Measurements from ENCODE around the gene PTGER1. TPM values are rescaled to one million over a fixed set of nuclear protein-coding genes. Genes with fewer than 3 reads are reported as not detected.
A peak's percentile ranks its signal among the peaks of the same experiment; 100 is the strongest.

Gene PTGER1, protein sequence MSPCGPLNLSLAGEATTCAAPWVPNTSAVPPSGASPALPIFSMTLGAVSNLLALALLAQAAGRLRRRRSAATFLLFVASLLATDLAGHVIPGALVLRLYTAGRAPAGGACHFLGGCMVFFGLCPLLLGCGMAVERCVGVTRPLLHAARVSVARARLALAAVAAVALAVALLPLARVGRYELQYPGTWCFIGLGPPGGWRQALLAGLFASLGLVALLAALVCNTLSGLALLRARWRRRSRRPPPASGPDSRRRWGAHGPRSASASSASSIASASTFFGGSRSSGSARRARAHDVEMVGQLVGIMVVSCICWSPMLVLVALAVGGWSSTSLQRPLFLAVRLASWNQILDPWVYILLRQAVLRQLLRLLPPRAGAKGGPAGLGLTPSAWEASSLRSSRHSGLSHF
- 9.7 and 18.7 TPM in 2 replicates for total RNA-seq
- polyA plus RNA-seq, result 0.67 and 2.3 TPM in 2 replicates
- polyA plus RNA-seq (2012), result 5.2 and 9.9 TPM in 2 replicates
- 0.52 and 3.4 TPM in 2 replicates for polyA minus RNA-seq (ENCODE audit: low replicate concordance)

DNA sequence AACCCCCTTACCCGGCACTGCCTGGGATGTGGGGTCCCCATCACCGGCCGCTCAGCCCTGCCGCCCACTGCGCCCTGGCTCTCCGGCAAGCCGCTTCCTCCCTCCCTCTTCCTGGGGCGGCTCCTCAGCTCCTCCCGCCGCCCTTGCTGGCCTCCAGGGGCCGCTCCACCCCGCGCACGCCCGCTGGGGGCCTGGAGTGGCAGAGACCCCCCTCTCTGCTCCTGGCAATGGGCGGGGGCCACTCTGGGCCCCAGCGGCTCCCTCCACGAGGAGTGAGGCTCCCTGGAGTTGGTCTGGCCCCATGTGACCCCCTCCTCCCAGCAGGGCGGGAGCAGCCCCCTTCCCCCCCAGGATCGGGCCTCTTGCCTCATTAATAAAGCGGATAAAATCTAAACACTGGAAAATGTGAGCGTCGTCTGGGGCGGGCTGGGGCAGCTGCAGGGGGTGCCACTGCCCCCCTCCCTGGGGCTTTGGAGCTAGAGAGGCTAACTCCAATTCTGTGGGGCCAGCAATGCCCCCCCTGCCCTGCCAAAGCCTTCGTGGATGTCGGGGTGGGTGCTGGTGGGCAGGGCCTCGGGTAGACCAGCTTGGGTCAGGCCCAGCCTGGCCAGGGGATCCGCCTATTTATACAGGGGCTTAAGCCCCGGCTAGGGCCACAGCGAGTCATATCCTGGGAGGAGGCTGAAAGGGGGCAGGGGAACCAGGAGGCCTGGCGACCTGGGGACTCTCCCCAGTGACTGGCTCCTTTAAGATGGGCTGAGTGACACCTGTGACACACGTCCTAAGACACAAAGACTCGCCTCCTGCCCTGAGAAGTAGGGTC, at the start of gene PTGER1:
Gene PTGER1, minus strand, starts transcription at position 104 of the 823 bp plus-strand sequence. CDS start 1,034 bp downstream, outside the sequence.
- Histone ChIP-seq H3K4me1 (ENCODE audit: control insufficient read depth, extremely low read depth, insufficient read depth, low read length) (peaks cover 19% of the 10 kb centered on the region), H3K4me2 (ENCODE audit: extremely low read depth, insufficient read depth, low read length) (peak within 1 kb of the TSS; percentile 86), H3K4me3 (replicated peaks in 1 of 4; ENCODE audit: control extremely low read depth in 1 of 4, insufficient read depth in 1 of 4, low read depth in 3 of 4, low read length in 4 of 4) (peak within 1 kb of the TSS; percentile 37 to 55 (median 46)), H3K27me3 (ENCODE audit: control insufficient read depth, insufficient read depth, low read length) (no peaks in the 10 kb centered on the region), H3K9ac (ENCODE audit: insufficient read depth, low read length) (peak within 1 kb of the TSS; percentile 46), H2AFZ (ENCODE audit: low read length) (no peak within 1 kb of the TSS), H4K20me1 (ENCODE audit: control insufficient read depth, extremely low read depth, insufficient read depth, low read length) (no peaks in the 10 kb centered on the region), H3K9me3 (ENCODE audit: control insufficient read depth, insufficient read depth, low read depth, low read length) (no peaks in the 10 kb centered on the region), H3K36me3 (ENCODE audit: control insufficient read depth, insufficient read depth, low read length) (peaks cover 21% of the 10 kb centered on the region), H3K79me2 (ENCODE audit: control insufficient read depth, insufficient read depth, low read length) (no peaks in the 10 kb centered on the region), H3K27ac (ENCODE audit: insufficient read depth, low read length) (peak within 1 kb of the TSS; percentile 44)
- DNase-seq (ENCODE audit: low read depth in 2 of 2), result peak; percentile 25 to 58
- TF ChIP-seq EZH2 (IDR thresholded peaks at IDR 0.05; ENCODE audit: low read length, missing control alignments) (no peak), CTCF (conservative IDR thresholded peaks at IDR 0.05 in 1 of 2, IDR thresholded peaks at IDR 0.05 in 1 of 2; ENCODE audit: low read depth in 1 of 2, low read length in 2 of 2) (peak; percentile 41 to 46)

DNA sequence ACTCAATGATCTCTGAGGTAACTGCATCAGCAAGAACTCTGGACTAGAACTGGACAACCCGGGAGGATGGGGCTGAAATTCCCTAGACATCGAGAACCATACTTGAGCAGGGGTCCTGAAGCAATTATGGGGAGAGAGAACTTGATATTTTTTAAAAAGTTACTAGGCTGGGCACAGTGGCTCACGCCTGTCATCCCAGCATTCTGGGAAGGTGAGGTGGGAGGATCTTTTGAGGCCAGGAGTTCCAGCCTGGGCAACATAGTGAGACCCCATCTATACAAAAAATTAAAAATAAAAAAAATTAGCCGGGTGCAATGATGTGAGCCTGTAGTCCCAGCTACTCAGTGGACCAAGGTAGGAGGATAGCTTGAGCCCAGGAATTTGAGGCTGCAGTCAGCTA, 45.4 kb upstream of the PTGER1 start:
- H3K36me3 ChIP-seq (ENCODE audit: control insufficient read depth, insufficient read depth, low read length), result peaks cover 9% of the 10 kb centered on the region
- H3K9me3 ChIP-seq (ENCODE audit: control insufficient read depth, insufficient read depth, low read depth, low read length), result no peaks in the 10 kb centered on the region
- TF ChIP-seq EZH2 (IDR thresholded peaks at IDR 0.05; ENCODE audit: low read length, missing control alignments) (no peak), CTCF (conservative IDR thresholded peaks at IDR 0.05 in 1 of 2, IDR thresholded peaks at IDR 0.05 in 1 of 2; ENCODE audit: low read depth in 1 of 2, low read length in 2 of 2) (no peak)
- H3K79me2 ChIP-seq (ENCODE audit: control insufficient read depth, insufficient read depth, low read length), result peaks cover 24% of the 10 kb centered on the region
- no peaks in the 10 kb centered on the region for H4K20me1 ChIP-seq (ENCODE audit: control insufficient read depth, extremely low read depth, insufficient read depth, low read length)
- no peak overlapping the region for H3K4me3 ChIP-seq (replicated peaks in 1 of 4; ENCODE audit: control extremely low read depth in 1 of 4, insufficient read depth in 1 of 4, low read depth in 3 of 4, low read length in 4 of 4)
- peak overlapping the region; percentile 65 for H3K27ac ChIP-seq (ENCODE audit: insufficient read depth, low read length)
- H3K9ac ChIP-seq (ENCODE audit: insufficient read depth, low read length), result no peak overlapping the region
- H3K27me3 ChIP-seq (ENCODE audit: control insufficient read depth, insufficient read depth, low read length), result no peaks in the 10 kb centered on the region
- no peak overlapping the region for H2AFZ ChIP-seq (ENCODE audit: low read length)
- no peak overlapping the region for H3K4me2 ChIP-seq (ENCODE audit: extremely low read depth, insufficient read depth, low read length)
- peaks cover 6% of the 10 kb centered on the region for H3K4me1 ChIP-seq (ENCODE audit: control insufficient read depth, extremely low read depth, insufficient read depth, low read length)
- DNase-seq (ENCODE audit: low read depth in 2 of 2), result no peak

GRCh38 chr19:14519860-14520407, 44.8 kb upstream of the PTGER1 start:
- Histone ChIP-seq H4K20me1 (ENCODE audit: control insufficient read depth, extremely low read depth, insufficient read depth, low read length) (no peaks in the 10 kb centered on the region), H3K36me3 (ENCODE audit: control insufficient read depth, insufficient read depth, low read length) (peaks cover 15% of the 10 kb centered on the region), H3K79me2 (ENCODE audit: control insufficient read depth, insufficient read depth, low read length) (peaks cover 30% of the 10 kb centered on the region), H3K4me1 (ENCODE audit: control insufficient read depth, extremely low read depth, insufficient read depth, low read length) (peaks cover 8% of the 10 kb centered on the region), H3K9me3 (ENCODE audit: control insufficient read depth, insufficient read depth, low read depth, low read length) (no peaks in the 10 kb centered on the region), H3K9ac (ENCODE audit: insufficient read depth, low read length) (no peak overlapping the region), H2AFZ (ENCODE audit: low read length) (no peak overlapping the region), H3K4me3 (replicated peaks in 1 of 4; ENCODE audit: control extremely low read depth in 1 of 4, insufficient read depth in 1 of 4, low read depth in 3 of 4, low read length in 4 of 4) (no peak overlapping the region), H3K27me3 (ENCODE audit: control insufficient read depth, insufficient read depth, low read length) (no peaks in the 10 kb centered on the region), H3K4me2 (ENCODE audit: extremely low read depth, insufficient read depth, low read length) (no peak overlapping the region), H3K27ac (ENCODE audit: insufficient read depth, low read length) (peak overlapping the region; percentile 93)
- DNase-seq (ENCODE audit: low read depth in 2 of 2), result peak; percentile 63 to 89
- TF ChIP-seq CTCF (conservative IDR thresholded peaks at IDR 0.05 in 1 of 2, IDR thresholded peaks at IDR 0.05 in 1 of 2; ENCODE audit: low read depth in 1 of 2, low read length in 2 of 2) (no peak), EZH2 (IDR thresholded peaks at IDR 0.05; ENCODE audit: low read length, missing control alignments) (no peak)
